ENCODE data around the gene SCAMP3. TPM values are rescaled to one million over a fixed set of nuclear protein-coding genes. Genes with fewer than 3 reads are reported as not detected.

SCAMP3 gene
- total RNA-seq, 2 experiments from 2014 or later, result 77.9 to 84.2 TPM

- no peak for ATAC-seq
- Mint-ChIP-seq H3K9me3 (ENCODE audit: insufficient read depth) (no peaks in the 10 kb centered on the region), H3K4me3 (peak overlapping the region; percentile 90), H3K27me3 (ENCODE audit: low read depth) (no peaks in the 10 kb centered on the region), H3K27ac (peak overlapping the region; percentile 92), H3K4me1 (ENCODE audit: low read depth) (peaks cover 30% of the 10 kb centered on the region), H3K36me3 (ENCODE audit: low read depth) (no peaks in the 10 kb centered on the region)
- ChIA-PET CTCF (interaction anchor here (1.1 to 7.5 kb wide), 6 partner anchors 16 to 42 kb away, joined by 3 to 134 read pairs (median 20); partner anchors contain the start of gene KRTCAP2), POLR2A (interaction anchor here (1.0 to 3.7 kb wide), 9 partner anchors 8 to 46 kb away, joined by 3 to 39 read pairs (median 4); partner anchors contain the start of gene ENTREP3)
- DNase-seq, result no peak
Measured at GRCh38 chr1:155209312-155209721, 52.8 kb downstream of the SCAMP3 start.

- peak; percentile 91 for DNase-seq
- Mint-ChIP-seq H3K27ac (peak within 1 kb of the TSS; percentile 92), H3K4me1 (ENCODE audit: low read depth) (peaks cover 30% of the 10 kb centered on the region), H3K27me3 (ENCODE audit: low read depth) (no peaks in the 10 kb centered on the region), H3K4me3 (peak within 1 kb of the TSS; percentile 90), H3K36me3 (ENCODE audit: low read depth) (no peaks in the 10 kb centered on the region), H3K9me3 (ENCODE audit: insufficient read depth) (no peaks in the 10 kb centered on the region)
- peak; percentile 75 for ATAC-seq
- ChIA-PET POLR2A (interaction anchor here (0.8 to 3.7 kb wide), 11 partner anchors 9 to 47 kb away, joined by 3 to 39 read pairs (median 4); partner anchors contain the start of gene ENTREP3), CTCF (interaction anchor here (0.6 to 7.5 kb wide), 13 partner anchors 10 to 384 kb away, joined by 3 to 134 read pairs (median 15); partner anchors contain the start of gene KRTCAP2)
Measured at GRCh38 chr1:155208541-155209311, 53.4 kb downstream of the SCAMP3 start, which contains the start of gene MTX1. MTX1 (plus strand) TSS chr1:155208695; CDS start chr1:155208805, 110 bp downstream.

GRCh38 chr1:155207806-155208540 lies 54.2 kb downstream of the SCAMP3 start, which contains the start of gene THBS3:
THBS3 (minus strand) TSS chr1:155207897; CDS start chr1:155207876, 21 bp downstream.
- H3K4me3 Mint-ChIP-seq, result peak within 1 kb of the TSS; percentile 90
- no peaks in the 10 kb centered on the region for H3K36me3 Mint-ChIP-seq (ENCODE audit: low read depth)
- ChIA-PET CTCF (interaction anchor here (0.6 to 7.5 kb wide), 17 partner anchors 8 to 385 kb away, joined by 3 to 134 read pairs (median 13); partner anchors contain the start of gene KRTCAP2), POLR2A (interaction anchor here (0.6 to 3.7 kb wide), 6 partner anchors 12 to 36 kb away, joined by 3 to 39 read pairs (median 13); a partner anchor contains a TSS)
- DNase-seq, result no peak
- H3K27me3 Mint-ChIP-seq (ENCODE audit: low read depth), result no peaks in the 10 kb centered on the region
- H3K27ac Mint-ChIP-seq, result peak within 1 kb of the TSS; percentile 92
- H3K9me3 Mint-ChIP-seq (ENCODE audit: insufficient read depth), result no peaks in the 10 kb centered on the region
- ATAC-seq, result no peak
- H3K4me1 Mint-ChIP-seq (ENCODE audit: low read depth), result peaks cover 30% of the 10 kb centered on the region

GRCh38 chr1:155206891-155207805 lies 55.0 kb downstream of the SCAMP3 start:
- peak; percentile 54 for ATAC-seq

More at GRCh38 chr1:155206891-155207805, 55.0 kb downstream of the SCAMP3 start:
- ChIA-PET POLR2A (interaction anchor here (0.6 to 3.7 kb wide), 6 partner anchors 11 to 37 kb away, joined by 3 to 39 read pairs (median 13); a partner anchor contains a TSS), CTCF (interaction anchor here (0.6 to 7.5 kb wide), 26 partner anchors 9 to 222 kb away, joined by 3 to 134 read pairs (median 6); partner anchors contain the start of genes CLK2 and KRTCAP2)
- peak overlapping the region; percentile 52 for H3K4me3 Mint-ChIP-seq
- no peaks in the 10 kb centered on the region for H3K9me3 Mint-ChIP-seq (ENCODE audit: insufficient read depth)
- H3K27ac Mint-ChIP-seq, result peak overlapping the region; percentile 75
- no peaks in the 10 kb centered on the region for H3K27me3 Mint-ChIP-seq (ENCODE audit: low read depth)
- H3K36me3 Mint-ChIP-seq (ENCODE audit: low read depth), result no peaks in the 10 kb centered on the region
- DNase-seq, result peak; percentile 95
- peaks cover 30% of the 10 kb centered on the region for H3K4me1 Mint-ChIP-seq (ENCODE audit: low read depth)

Other genes starting within 250 kb of the SCAMP3 start
- under 1 TPM; 0.24 to 0.37 TPM for gene DCST2, start 228.6 kb downstream of the SCAMP3 start, total RNA-seq
- not detected for gene DCST1, start 228.5 kb downstream of the SCAMP3 start, total RNA-seq
- gene ADAM15, start 211.0 kb downstream of the SCAMP3 start, total RNA-seq, result 10 to 100 TPM; 29.7 to 29.8 TPM
- gene EFNA4, start 198.6 kb downstream of the SCAMP3 start, total RNA-seq, result 1 to 10 TPM; 7.8 to 9.7 TPM
- gene EFNA3, start 183.5 kb downstream of the SCAMP3 start, total RNA-seq, result 1 to 10 TPM; 3.8 to 5.5 TPM
- not detected for gene EFNA1, start 134.5 kb downstream of the SCAMP3 start, total RNA-seq
- gene SLC50A1, start 126.5 kb downstream of the SCAMP3 start, total RNA-seq, result 10 to 100 TPM; 37.5 to 38.9 TPM
- 10 to 100 TPM; 53.2 to 57.7 TPM for gene DPM3, start 121.8 kb downstream of the SCAMP3 start, total RNA-seq
- gene KRTCAP2, start 89.1 kb downstream of the SCAMP3 start, total RNA-seq, result 100 to 1,000 TPM; 170 to 190 TPM
- 10 to 100 TPM; 14.6 TPM for gene TRIM46, start 88.5 kb downstream of the SCAMP3 start, total RNA-seq
- gene THBS3, start 54.5 kb downstream of the SCAMP3 start, total RNA-seq, result 10 to 100 TPM; 13.4 to 15.0 TPM
- gene MTX1, start 53.7 kb downstream of the SCAMP3 start, total RNA-seq, result 10 to 100 TPM; 43.0 to 46.3 TPM
- 10 to 100 TPM; 29.3 to 29.7 TPM for gene ENTREP3, start 6.9 kb downstream of the SCAMP3 start, total RNA-seq
- gene CLK2, start 11.1 kb upstream of the SCAMP3 start, total RNA-seq, result 100 to 1,000 TPM; 101 to 104 TPM
- 1 to 10 TPM; 4.9 to 5.1 TPM for gene HCN3, start 15.1 kb upstream of the SCAMP3 start, total RNA-seq
- not detected for gene PKLR, start 39.1 kb upstream of the SCAMP3 start, total RNA-seq
- 100 to 1,000 TPM; 270 to 271 TPM for gene FDPS, start 46.5 kb upstream of the SCAMP3 start, total RNA-seq
- 10 to 100 TPM; 33.7 to 35.1 TPM for gene RUSC1, start 58.5 kb upstream of the SCAMP3 start, total RNA-seq

Measured in activated CD8-positive, alpha-beta T cell treated with anti-CD3 and anti-CD28 coated beads, Interleukin-2, amount 10 ng/mL, durations not matched to agents 7 days and 5 days (primary cell).